Smooth muscle cell (in vitro differentiated cells): ENCODE data around the gene RASGRP3. TPM values are rescaled to one million over a fixed set of nuclear protein-coding genes. Genes with fewer than 3 reads are reported as not detected.

Source experiments
- DNase-seq: peaks from one replicate; lab custom pipeline; 2025; ENCODE audit not compliant: unreplicated experiment; lab: John Stamatoyannopoulos, UW
- H2AFZ ChIP-seq: fragments of 200-600 bp; sonication (generic); 2 replicates; pipeline ENCODE4 v1.6.0; 2016; ENCODE audit warnings: antibody characterized with exemption, low read depth, mild to moderate bottlenecking
- H3F3A ChIP-seq: fragments of 200-600 bp; sonication (generic); 2 replicates; pipeline ENCODE4 v1.6.0; 2017; ENCODE audit warnings: antibody characterized with exemption, low read depth
- H3K27ac ChIP-seq: fragments of 200-600 bp; sonication (generic); 2 replicates; pipeline ENCODE4 v1.5.1; 2016; ENCODE audit warnings: low read depth, mild to moderate bottlenecking
- H3K27me3 ChIP-seq: fragments of 200-600 bp; sonication (generic); 2 replicates; pipeline ENCODE4 v1.6.1; 2016; ENCODE audit warnings: low read depth, mild to moderate bottlenecking
- H3K36me3 ChIP-seq: fragments of 200-600 bp; sonication (generic); 2 replicates; pipeline ENCODE4 v1.5.1; 2016; ENCODE audit warnings: low read depth
- H3K4me1 ChIP-seq: fragments of 200-600 bp; sonication (generic); 2 replicates; pipeline ENCODE4 v1.5.1; 2016; ENCODE audit warnings: low read depth
- H3K4me2 ChIP-seq: fragments of 200-600 bp; sonication (generic); 2 replicates; pipeline ENCODE4 v1.6.0; 2016; ENCODE audit warnings: mild to moderate bottlenecking
- H3K4me3 ChIP-seq: fragments of 200-600 bp; sonication (generic); 2 replicates; pipeline ENCODE4 v1.5.1; 2016; ENCODE audit warnings: mild to moderate bottlenecking
- H3K79me2 ChIP-seq: fragments of 200-600 bp; sonication (generic); 2 replicates; pipeline ENCODE4 v1.6.0; 2016; ENCODE audit warnings: low read depth, mild to moderate bottlenecking
- H3K9ac ChIP-seq: fragments of 200-600 bp; sonication (generic); 2 replicates; pipeline ENCODE4 v1.6.0; 2016; ENCODE audit warnings: low read depth
- H3K9me3 ChIP-seq: fragments of 200-600 bp; sonication (generic); replicated peaks from 2 replicates; pipeline ENCODE4 v1.5.1; 2016; ENCODE audit warnings: low read depth
- H4K20me1 ChIP-seq: fragments of 200-600 bp; sonication (generic); 2 replicates; pipeline ENCODE4 v1.6.0; 2016; ENCODE audit warnings: low read depth
- WGBS: methylation state at CpG from one replicate; pipeline ENCODE4 v1.1.7; 2016; ENCODE audit warnings: low lambda C conversion rate; 5-methylcytosine and 5-hydroxymethylcytosine counted together
- polyA plus RNA-seq: library from polyadenylated mRNA; unstranded; fragments of >200 nt; fragmentation: Nextera tagmentation; extraction: Ambion mirVana; gene quantifications from 2 replicates; pipeline ENCODE4 v1.2.1, GENCODE V29; 2016
- total RNA-seq: library from RNA; depleted of rRNA; stranded (reverse); fragments of >200 nt; gene quantifications from 2 replicates; pipeline ENCODE4 v1.2.3, GENCODE V29; 2014
- TF ChIP-seq, protein P1 (sequence below): fragments of 200-600 bp; sonication (generic); IDR thresholded peaks from 2 replicates; pipeline ENCODE4 v1.5.1; 2017; ENCODE audit warnings: borderline replicate concordance, mild to moderate bottlenecking, antibody characterized with exemption; ENCODE audit not compliant: insufficient read depth, poor library complexity, severe bottlenecking

Gene RASGRP3
- total and polyA plus RNA-seq, 2 experiments from 2014 or later = 0.10 to 0.31 TPM

- no peaks in the 10 kb centered on the region for H3K36me3 ChIP-seq
Measured at GRCh38 chr2:33525666-33526065, 49.2 kb downstream of the RASGRP3 start.

GRCh38 chr2:33526132-33526531, 49.7 kb downstream of the RASGRP3 start:
- DNase-seq = no peak
- H3K36me3 ChIP-seq = no peaks in the 10 kb centered on the region
- no peak overlapping the region for H3K4me3 ChIP-seq
- H3K27ac ChIP-seq = no peak overlapping the region
- H3K27me3 ChIP-seq = no peaks in the 10 kb centered on the region
- peaks cover 3% of the 10 kb centered on the region for H3F3A ChIP-seq
- H4K20me1 ChIP-seq = no peaks in the 10 kb centered on the region
- no peak overlapping the region for H3K4me2 ChIP-seq
- TF ChIP-seq, protein P1, sequence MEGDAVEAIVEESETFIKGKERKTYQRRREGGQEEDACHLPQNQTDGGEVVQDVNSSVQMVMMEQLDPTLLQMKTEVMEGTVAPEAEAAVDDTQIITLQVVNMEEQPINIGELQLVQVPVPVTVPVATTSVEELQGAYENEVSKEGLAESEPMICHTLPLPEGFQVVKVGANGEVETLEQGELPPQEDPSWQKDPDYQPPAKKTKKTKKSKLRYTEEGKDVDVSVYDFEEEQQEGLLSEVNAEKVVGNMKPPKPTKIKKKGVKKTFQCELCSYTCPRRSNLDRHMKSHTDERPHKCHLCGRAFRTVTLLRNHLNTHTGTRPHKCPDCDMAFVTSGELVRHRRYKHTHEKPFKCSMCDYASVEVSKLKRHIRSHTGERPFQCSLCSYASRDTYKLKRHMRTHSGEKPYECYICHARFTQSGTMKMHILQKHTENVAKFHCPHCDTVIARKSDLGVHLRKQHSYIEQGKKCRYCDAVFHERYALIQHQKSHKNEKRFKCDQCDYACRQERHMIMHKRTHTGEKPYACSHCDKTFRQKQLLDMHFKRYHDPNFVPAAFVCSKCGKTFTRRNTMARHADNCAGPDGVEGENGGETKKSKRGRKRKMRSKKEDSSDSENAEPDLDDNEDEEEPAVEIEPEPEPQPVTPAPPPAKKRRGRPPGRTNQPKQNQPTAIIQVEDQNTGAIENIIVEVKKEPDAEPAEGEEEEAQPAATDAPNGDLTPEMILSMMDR = no peak
- H3K79me2 ChIP-seq = no peaks in the 10 kb centered on the region
- 38% methylated on average over 2 of the region's 2 CpGs for WGBS
- H3K9me3 ChIP-seq = no peaks in the 10 kb centered on the region
- H3K4me1 ChIP-seq = no peaks in the 10 kb centered on the region
- no peak overlapping the region for H3K9ac ChIP-seq
- H2AFZ ChIP-seq = no peak overlapping the region

More at GRCh38 chr2:33525666-33526065, 49.2 kb downstream of the RASGRP3 start:
- Histone ChIP-seq H3F3A (no peaks in the 10 kb centered on the region), H3K27me3 (no peaks in the 10 kb centered on the region), H3K9ac (no peak overlapping the region), H3K27ac (no peak overlapping the region), H4K20me1 (no peaks in the 10 kb centered on the region), H3K4me3 (no peak overlapping the region), H3K4me1 (no peaks in the 10 kb centered on the region), H2AFZ (no peak overlapping the region), H3K4me2 (no peak overlapping the region), H3K79me2 (no peaks in the 10 kb centered on the region), H3K9me3 (no peaks in the 10 kb centered on the region)
- DNase-seq = no peak
- 87% methylated on average over 6 of the region's 6 CpGs for WGBS
- TF ChIP-seq, protein P1 = no peak

- Histone ChIP-seq H3K4me3 (no peak overlapping the region), H3K4me1 (no peaks in the 10 kb centered on the region), H3K27ac (no peak overlapping the region), H3F3A (peaks cover 4% of the 10 kb centered on the region), H3K36me3 (no peaks in the 10 kb centered on the region), H3K4me2 (no peak overlapping the region), H3K9me3 (no peaks in the 10 kb centered on the region), H2AFZ (no peak overlapping the region), H3K79me2 (no peaks in the 10 kb centered on the region), H3K27me3 (no peaks in the 10 kb centered on the region), H4K20me1 (no peaks in the 10 kb centered on the region), H3K9ac (no peak overlapping the region)
- no peak for DNase-seq
- TF ChIP-seq, protein P1 = no peak
- 93% methylated on average over 5 of the region's 5 CpGs for WGBS
Measured at GRCh38 chr2:33526921-33527320, 50.5 kb downstream of the RASGRP3 start.

DNA sequence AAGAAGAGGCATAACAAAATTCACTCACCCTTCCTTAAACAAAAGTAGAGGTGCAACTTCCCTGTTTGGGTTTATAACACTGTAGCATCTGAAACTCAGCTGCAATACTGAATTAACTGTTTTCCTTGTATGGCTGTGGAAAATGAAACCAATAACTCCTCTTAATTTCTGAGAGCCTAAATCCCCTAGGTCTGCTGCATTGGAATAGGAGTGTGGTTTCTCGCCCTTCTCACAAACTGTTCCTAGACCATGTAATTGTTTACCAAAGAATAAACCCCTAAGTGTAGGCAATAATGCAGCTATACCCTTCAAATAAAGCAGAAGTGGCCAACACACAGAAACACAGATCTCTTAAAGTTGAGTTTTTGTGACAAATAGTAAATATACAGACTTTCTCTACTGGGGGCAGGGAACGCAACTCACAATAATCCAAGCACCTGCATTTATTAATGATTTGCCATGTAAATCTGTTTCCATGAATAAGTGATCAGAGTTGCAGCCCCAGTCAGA, 52.0 kb downstream of the RASGRP3 start:
- Histone ChIP-seq H3K9ac (no peak overlapping the region), H3K36me3 (no peaks in the 10 kb centered on the region), H3K79me2 (no peaks in the 10 kb centered on the region), H2AFZ (no peak overlapping the region), H3K9me3 (no peaks in the 10 kb centered on the region), H3F3A (peaks cover 4% of the 10 kb centered on the region), H3K4me1 (no peaks in the 10 kb centered on the region), H3K27me3 (no peaks in the 10 kb centered on the region), H3K4me2 (no peak overlapping the region), H4K20me1 (no peaks in the 10 kb centered on the region), H3K4me3 (no peak overlapping the region), H3K27ac (no peak overlapping the region)
- TF ChIP-seq, protein P1 = no peak
- no peak for DNase-seq
- 98% methylated on average over 2 of the region's 2 CpGs for WGBS
